HCT116 (cell line): Measurements from ENCODE around the gene CCDC181. TPM values are rescaled to one million over a fixed set of nuclear protein-coding genes. Genes with fewer than 3 reads are reported as not detected.

Experiments used
- ATAC-seq: fragments of 200-7000 bp; cut with Tn5 transposase; 2 replicates; pipeline ENCODE4 v1.9.1; 2020; ENCODE audit warnings: mild to moderate bottlenecking, moderate library complexity
- BruUV-seq: library from RNA; stranded (reverse); fragments of 400-500 nt; replicated peaks from 2 replicates; lab custom pipeline; 2021; lab: Mats Ljungman, UMichigan
- CTCF ChIA-PET: fragments of 300-600 bp; sonication (Branson Sonifier 250); formaldehyde crosslinking; loops from one replicate; lab custom pipeline; 2021; ENCODE audit warnings: antibody characterized with exemption; lab: Charles Lee
- POLR2A ChIA-PET: fragments of 300-600, 350-600 bp; sonication (Branson Sonifier 250); formaldehyde crosslinking; loops from one replicate; lab custom pipeline; 2021; ENCODE audit warnings: antibody characterized with exemption; lab: Charles Lee
- RAD21 ChIA-PET, 2 experiments: fragments of 300-600 bp; sonication (Branson Sonifier 250); formaldehyde crosslinking; loops; one replicate each; lab custom pipeline; 2023; ENCODE audit warnings: low total read pairs in 2 of 2; ENCODE audit not compliant: uncharacterized antibody in 2 of 2, unreplicated experiment in 2 of 2, low non-redundant PET in 1 of 2; lab: Charles Lee
- DNase-seq: peaks from one replicate; pipeline ENCODE4 v3.0.0-alpha.2; 2010; ENCODE audit warnings: low read depth, low spot score
- H2AFZ ChIP-seq: fragments of 200-600 bp; shearing (Covaris generic), sonication (generic); 2 replicates; pipeline ENCODE4 v1.6.1; 2017; ENCODE audit warnings: low read depth, mixed run types, mixed read lengths, antibody characterized with exemption, low read length; ENCODE audit not compliant: poor library complexity, severe bottlenecking
- H3K27ac ChIP-seq: 2 replicates; pipeline ENCODE4 v1.5.1; 2012; ENCODE audit warnings: low read depth, low read length
- H3K27me3 ChIP-seq: fragments of 200-600 bp; sonication (generic); 2 replicates; pipeline ENCODE4 v1.6.1; 2016; ENCODE audit warnings: mixed run types, low read length, mixed read lengths; ENCODE audit not compliant: insufficient read depth
- H3K36me3 ChIP-seq, 2 experiments: fragments of 200-500 bp in 1 of 2; fragments of 200-600 bp in 1 of 2; sonication (Bioruptor generic) in 1 of 2; sonication (generic) in 1 of 2; 2 replicates each; pipeline versions ENCODE4 v1.5.1 to v1.6.1; 2014 to 2016; ENCODE audit warnings: low read length in 2 of 2, inconsistent platforms in 1 of 2, mixed read lengths in 1 of 2, mixed run types in 1 of 2; ENCODE audit not compliant: insufficient read depth in 2 of 2, control insufficient read depth in 1 of 2
- H3K4me1 ChIP-seq, 2 experiments: fragments of 200-600 bp in 1 of 2; sonication (generic) in 1 of 2; 2 replicates each; pipeline versions ENCODE4 v1.5.1 to v1.6.1; 2012 to 2017; ENCODE audit warnings: low read length in 2 of 2, inconsistent platforms in 1 of 2, mild to moderate bottlenecking in 1 of 2, mixed read lengths in 1 of 2, mixed run types in 1 of 2, moderate library complexity in 1 of 2; ENCODE audit not compliant: insufficient read depth in 2 of 2, control insufficient read depth in 1 of 2
- H3K4me2 ChIP-seq: fragments of 200-600 bp; sonication (generic); 2 replicates; pipeline ENCODE4 v1.6.1; 2017; ENCODE audit warnings: mixed run types, low read length, mixed read lengths
- H3K4me3 ChIP-seq, 2 experiments: fragments of 200-600 bp in 1 of 2; sonication (generic) in 1 of 2; replicated peaks in 1 of 2; 2 replicates each; pipeline ENCODE4 v1.5.1; 2011 to 2016; ENCODE audit warnings: low read length in 2 of 2, control low read depth in 1 of 2, low read depth in 1 of 2, mild to moderate bottlenecking in 1 of 2, mixed read lengths in 1 of 2, mixed run types in 1 of 2
- H3K79me2 ChIP-seq: fragments of 200-600 bp; sonication (generic); 2 replicates; pipeline ENCODE4 v1.6.1; 2017; ENCODE audit warnings: mild to moderate bottlenecking, mixed run types, low read length, moderate library complexity, mixed read lengths; ENCODE audit not compliant: insufficient read depth
- H3K9ac ChIP-seq: fragments of 200-600 bp; sonication (generic); 2 replicates; pipeline ENCODE4 v1.6.1; 2016; ENCODE audit warnings: low read length, mixed read lengths
- H3K9me2 ChIP-seq: fragments of 200-600 bp; sonication (generic), shearing (Covaris generic); 2 replicates; pipeline ENCODE4 v1.6.1; 2017; ENCODE audit warnings: mixed run types, mild to moderate bottlenecking, moderate library complexity; ENCODE audit not compliant: insufficient read depth
- H3K9me3 ChIP-seq, 2 experiments: fragments of 200-500 bp in 1 of 2; fragments of 200-600 bp in 1 of 2; sonication (Bioruptor generic) in 1 of 2; sonication (generic) in 1 of 2; 2 replicates each; pipeline ENCODE4 v1.6.1; 2014 to 2017; ENCODE audit warnings: low read length in 2 of 2, mixed read lengths in 2 of 2, inconsistent platforms in 1 of 2, low read depth in 1 of 2, mild to moderate bottlenecking in 1 of 2, mixed run types in 1 of 2, moderate library complexity in 1 of 2; ENCODE audit not compliant: control insufficient read depth in 1 of 2, insufficient read depth in 1 of 2
- H4K20me1 ChIP-seq: fragments of 200-600 bp; sonication (generic), shearing (Covaris generic); 2 replicates; pipeline ENCODE4 v1.6.1; 2017; ENCODE audit warnings: mixed run types, mild to moderate bottlenecking, moderate library complexity; ENCODE audit not compliant: insufficient read depth
- CBX3 ChIP-seq: IDR thresholded peaks from 2 replicates; pipeline ENCODE4 v1.6.1; 2012; ENCODE audit warnings: low read depth
- EGR1 ChIP-seq: IDR thresholded peaks from 2 replicates; pipeline ENCODE4 v1.6.1; 2012; ENCODE audit warnings: low read depth
- EZH2 ChIP-seq: fragments of 200-600 bp; sonication (generic); IDR thresholded peaks from 2 replicates; pipeline ENCODE4 v1.6.1; 2017; ENCODE audit warnings: antibody characterized with exemption, mixed run types
- EZH2phosphoT487 ChIP-seq: fragments of 200-600 bp; IDR thresholded peaks from 2 replicates; pipeline ENCODE4 v1.6.1; 2018; ENCODE audit warnings: antibody characterized with exemption, borderline replicate concordance
- JUND ChIP-seq: IDR thresholded peaks from 2 replicates; pipeline ENCODE4 v1.6.1; 2012
- POLR2A ChIP-seq: IDR thresholded peaks from 2 replicates; pipeline ENCODE4 v1.7.0; 2011; ENCODE audit warnings: borderline replicate concordance; ENCODE audit not compliant: insufficient read depth, insufficient read length; ENCODE audit errors: extremely low read depth
- POLR2AphosphoS5 ChIP-seq: IDR thresholded peaks from 2 replicates; pipeline ENCODE4 v1.6.1; 2011; ENCODE audit warnings: mild to moderate bottlenecking, low read depth, low read length, moderate library complexity
- SIN3A ChIP-seq: IDR thresholded peaks from 2 replicates; pipeline ENCODE4 v1.6.1; 2012; ENCODE audit warnings: low read depth
- SRF ChIP-seq: IDR thresholded peaks from 2 replicates; pipeline ENCODE4 v1.6.1; 2012; ENCODE audit warnings: low read depth
- TCF7L2 ChIP-seq: IDR thresholded peaks from 2 replicates; pipeline ENCODE4 v1.7.0; 2011; ENCODE audit warnings: borderline replicate concordance, inconsistent platforms; ENCODE audit not compliant: insufficient read depth, insufficient read length; ENCODE audit errors: extremely low read depth
- ZBTB33 ChIP-seq: IDR thresholded peaks from 2 replicates; pipeline ENCODE4 v1.6.1; 2011; ENCODE audit warnings: mild to moderate bottlenecking, low read length, moderate library complexity; ENCODE audit not compliant: insufficient replicate concordance; ENCODE audit errors: extremely low read depth
- ZFX ChIP-seq: fragments of 450-650 bp; IDR thresholded peaks from 2 replicates; pipeline ENCODE4 v1.6.1; 2017
- intact Hi-C: fragments of 100-400 bp; cut with micrococcal nuclease; formaldehyde crosslinking; loops from 2 replicates; pipeline ENCODE4 v1.10.0; 2022
- total RNA-seq: library from RNA; stranded (reverse); gene quantifications from one replicate; pipeline ENCODE4 v1.2.1, GENCODE V29; 2021; ENCODE audit not compliant: unreplicated experiment
- TF ChIP-seq, protein P1 (sequence below): IDR thresholded peaks from 2 replicates; pipeline ENCODE4 v1.6.1; 2012

Gene CCDC181
- total RNA-seq, 1 experiment from 2014 or later: not detected

DNA sequence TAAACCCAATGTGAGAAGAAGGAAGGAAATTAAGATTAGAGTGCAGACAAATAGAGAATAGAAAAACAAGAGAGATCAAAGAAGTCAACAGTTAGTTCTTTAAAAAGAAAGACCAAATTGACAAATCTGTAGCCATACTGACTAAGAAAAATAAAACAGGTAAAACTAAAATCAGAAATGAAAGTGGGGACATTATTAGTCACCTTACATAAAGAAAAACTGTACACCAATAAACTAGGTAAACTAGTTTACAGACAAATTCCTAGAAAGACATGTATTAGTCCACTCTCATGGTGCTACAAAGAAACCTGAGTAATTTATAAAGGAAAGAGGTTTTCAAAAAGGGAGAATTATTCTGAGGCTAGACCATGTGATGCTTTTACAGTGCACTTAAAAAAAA lies 37.0 kb downstream of the CCDC181 start:
- BruUV-seq: no TSS peak

GRCh38 chr1:169387399-169387798 lies 39.9 kb downstream of the CCDC181 start:
- Histone ChIP-seq H3K79me2 (no peaks in the 10 kb centered on the region), H3K9me2 (no peaks in the 10 kb centered on the region), H2AFZ (no peak overlapping the region), H3K27me3 (no peaks in the 10 kb centered on the region), H3K9me3 (no peaks in the 10 kb centered on the region), H3K4me1 (no peaks in the 10 kb centered on the region), H3K36me3 (peaks cover 27 to 33% of the 10 kb centered on the region in 2 experiments), H3K9ac (no peak overlapping the region), H3K4me3 (no peak overlapping the region), H4K20me1 (no peaks in the 10 kb centered on the region), H3K4me2 (no peak overlapping the region), H3K27ac (no peak overlapping the region)
- ChIA-PET RAD21 (no interaction called here), POLR2A (no interaction called here), CTCF (no interaction called here)
- TF ChIP-seq ZBTB33: no peak
- TF ChIP-seq JUND: no peak
- no peak for TF ChIP-seq POLR2A
- TF ChIP-seq EGR1: no peak
- TF ChIP-seq SRF: no peak
- no peak for TF ChIP-seq EZH2phosphoT487
- TF ChIP-seq, protein P1, sequence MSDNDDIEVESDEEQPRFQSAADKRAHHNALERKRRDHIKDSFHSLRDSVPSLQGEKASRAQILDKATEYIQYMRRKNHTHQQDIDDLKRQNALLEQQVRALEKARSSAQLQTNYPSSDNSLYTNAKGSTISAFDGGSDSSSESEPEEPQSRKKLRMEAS: no peak
- no peak for TF ChIP-seq CBX3
- no peak for TF ChIP-seq ZFX
- no peak for TF ChIP-seq EZH2
- intact Hi-C loops: no loop called here
- BruUV-seq: no TSS peak
- ATAC-seq: no peak
- no peak for DNase-seq

More for the DNA sequence above, 37.0 kb downstream of the CCDC181 start:
- Histone ChIP-seq H3K36me3 (peaks cover 17 to 25% of the 10 kb centered on the region in 2 experiments; a peak in 3 of 4 replicates), H3K4me3 (no peak overlapping the region), H3K9me2 (no peaks in the 10 kb centered on the region), H2AFZ (no peak overlapping the region), H4K20me1 (no peaks in the 10 kb centered on the region), H3K4me1 (no peaks in the 10 kb centered on the region), H3K27me3 (no peaks in the 10 kb centered on the region), H3K27ac (no peak overlapping the region), H3K4me2 (no peak overlapping the region), H3K9ac (no peak overlapping the region), H3K9me3 (no peaks in the 10 kb centered on the region), H3K79me2 (no peaks in the 10 kb centered on the region)
- DNase-seq (no peak), ATAC-seq (no peak)
- TF ChIP-seq JUND (no peak), ZFX (no peak), SIN3A (no peak), TCF7L2 (no peak), POLR2AphosphoS5 (no peak)
- TF ChIP-seq, protein P1: no peak
- CTCF ChIA-PET: no interaction called here
- intact Hi-C loops: no loop called here
- POLR2A ChIA-PET: no interaction called here
- RAD21 ChIA-PET: no interaction called here
